RPMI7951 (cell line): ENCODE data around the gene CR2. TPM values are rescaled to one million over a fixed set of nuclear protein-coding genes. Genes with fewer than 3 reads are reported as not detected.
"Not testable (repeated sequence)": the region's sequence is repeated elsewhere in the genome, so short reads cannot be mapped to it uniquely, and the experiment has no call there.

Experiments used
- DNase-seq: peaks from one replicate; pipeline ENCODE4 v3.0.0-alpha.2; 2012; ENCODE audit warnings: low read depth
- total RNA-seq: library from RNA; depleted of rRNA; stranded (reverse); fragments of >200 nt; shearing (Covaris generic); gene quantifications from 2 replicates; pipeline ENCODE4 v1.2.3, GENCODE V29; 2014; rRNA removed

The CR2 gene
- total RNA-seq, 1 experiment from 2014 or later = not detected

- no peak for DNase-seq
Measured at GRCh38 chr1:207504438-207504837, 50.3 kb downstream of the CR2 start.

GRCh38 chr1:207510444-207510843, 56.3 kb downstream of the CR2 start:
- DNase-seq = no peak

GRCh38 chr1:207514890-207515289, 60.8 kb downstream of the CR2 start:
- no peak for DNase-seq

GRCh38 chr1:207516729-207517128, 62.6 kb downstream of the CR2 start:
- no peak for DNase-seq

GRCh38 chr1:207518608-207519236, 64.6 kb downstream of the CR2 start:
- no peak for DNase-seq

GRCh38 chr1:207519505-207520399, 65.6 kb downstream of the CR2 start:
- DNase-seq = no peak

- not testable (repeated sequence) for DNase-seq
Measured at GRCh38 chr1:207520400-207521345, 66.5 kb downstream of the CR2 start.

- DNase-seq = not testable (repeated sequence)
Measured at GRCh38 chr1:207525239-207525638, 71.1 kb downstream of the CR2 start.

- not testable (repeated sequence) for DNase-seq
Measured at GRCh38 chr1:207528401-207528800, 74.3 kb downstream of the CR2 start.

- DNase-seq = not testable (repeated sequence)
Measured at GRCh38 chr1:207536263-207536662, 82.1 kb downstream of the CR2 start.

Other genes with a start within 250 kb of the CR2 start
- gene CD55, start 132.7 kb upstream of the CR2 start, total RNA-seq = 17.0 and 20.9 TPM in 2 replicates
- gene CR1, start 41.8 kb downstream of the CR2 start, total RNA-seq = not detected in 2 replicates
- gene CR1L, start 190.8 kb downstream of the CR2 start, total RNA-seq = 0.24 TPM in 1 of 2 replicates, not detected in the other